Muscle of arm (tissue), 12 donors: ENCODE results near the gene HDAC4. TPM values are rescaled to one million over a fixed set of nuclear protein-coding genes. Genes with fewer than 3 reads are reported as not detected.
A peak's percentile ranks its signal among the peaks of the same experiment; 100 is the strongest.

Source experiments
- DNase-seq: peaks from one replicate; pipeline ENCODE4 v3.0.0-alpha.2; 2013
- polyA plus RNA-seq, 12 donors: library from polyadenylated mRNA; unstranded; fragments of 120-200 nt; gene quantifications; one replicate each; pipeline ENCODE4 v1.2.1, GENCODE V29; 2013; ENCODE audit not compliant: insufficient read length in 12 of 12

Gene HDAC4
- polyA plus RNA-seq, 12 donors, result 10.0 to 23.7 (median 13.5) TPM; not detected in 1

- DNase-seq, result no peak
Observed at GRCh38 chr2:239156516-239157265, 244.1 kb downstream of the HDAC4 start.

- DNase-seq, result no peak
Observed at GRCh38 chr2:239155806-239156480, 244.9 kb downstream of the HDAC4 start.

- no peak for DNase-seq
Observed at GRCh38 chr2:239154971-239155805, 245.6 kb downstream of the HDAC4 start.

GRCh38 chr2:239153806-239154591, 246.8 kb downstream of the HDAC4 start:
- DNase-seq, result no peak

- no peak for DNase-seq
Observed at GRCh38 chr2:239152916-239153305, 247.9 kb downstream of the HDAC4 start.

GRCh38 chr2:239152239-239152915, 248.4 kb downstream of the HDAC4 start:
- no peak for DNase-seq

GRCh38 chr2:239151201-239152131, 249.4 kb downstream of the HDAC4 start:
- peak; percentile 12 for DNase-seq

- DNase-seq, result no peak
Observed at GRCh38 chr2:239150125-239151011, 250.5 kb downstream of the HDAC4 start.

- DNase-seq, result no peak
Observed at GRCh38 chr2:239149501-239149900, 251.3 kb downstream of the HDAC4 start.

- no peak for DNase-seq
Observed at GRCh38 chr2:239148495-239149200, 252.2 kb downstream of the HDAC4 start.

GRCh38 chr2:239147376-239147775, 253.4 kb downstream of the HDAC4 start:
- no peak for DNase-seq

GRCh38 chr2:239146741-239147181, 254.1 kb downstream of the HDAC4 start:
- DNase-seq, result no peak

GRCh38 chr2:239146011-239146641, 254.7 kb downstream of the HDAC4 start:
- no peak for DNase-seq

GRCh38 chr2:239145601-239146000, 255.2 kb downstream of the HDAC4 start:
- DNase-seq, result no peak

- DNase-seq, result no peak
Observed at GRCh38 chr2:239145106-239145505, 255.7 kb downstream of the HDAC4 start.

- no peak for DNase-seq
Observed at GRCh38 chr2:239144713-239144999, 256.2 kb downstream of the HDAC4 start.

GRCh38 chr2:239143858-239144712, 256.7 kb downstream of the HDAC4 start:
- DNase-seq, result peak; percentile 39
